Trophoblast cell (in vitro differentiated cells and primary cell): ENCODE data around the gene LRRC71.

Source experiments
- DNase-seq, 2 donors: peaks; one replicate each; pipeline ENCODE4 v3.0.0-alpha.2; 2016
- H2AFZ ChIP-seq: 2 replicates; pipeline ENCODE4 v1.6.1; 2013; ENCODE audit warnings: low read length, moderate library complexity, mild to moderate bottlenecking; ENCODE audit not compliant: insufficient read depth, poor library complexity
- H2AK5ac ChIP-seq: 2 replicates; pipeline ENCODE4 v1.6.1; 2013; ENCODE audit warnings: mild to moderate bottlenecking, low read length
- H2BK120ac ChIP-seq: 2 replicates; pipeline ENCODE4 v1.6.1; 2013; ENCODE audit warnings: low read length, mild to moderate bottlenecking, moderate library complexity; ENCODE audit not compliant: insufficient read depth, poor library complexity
- H2BK12ac ChIP-seq: 2 replicates; pipeline ENCODE4 v1.6.1; 2013; ENCODE audit warnings: mild to moderate bottlenecking, low read length, moderate library complexity
- H2BK5ac ChIP-seq: 2 replicates; pipeline ENCODE4 v1.6.1; 2013; ENCODE audit warnings: low read length, low read depth, moderate library complexity, mild to moderate bottlenecking; ENCODE audit not compliant: poor library complexity
- H3K14ac ChIP-seq: 2 replicates; pipeline ENCODE4 v1.6.1; 2013; ENCODE audit warnings: mild to moderate bottlenecking, low read length
- H3K18ac ChIP-seq: 2 replicates; pipeline ENCODE4 v1.6.1; 2013; ENCODE audit warnings: mild to moderate bottlenecking, low read length
- H3K23ac ChIP-seq: 2 replicates; pipeline ENCODE4 v1.6.1; 2013; ENCODE audit warnings: low read length
- H3K27ac ChIP-seq: 2 replicates; pipeline ENCODE4 v1.5.1; 2013; ENCODE audit warnings: low read depth, mild to moderate bottlenecking, inconsistent platforms, low read length, moderate library complexity
- H3K27me3 ChIP-seq: 2 replicates; pipeline ENCODE4 v1.6.1; 2013; ENCODE audit warnings: inconsistent platforms, mild to moderate bottlenecking, low read length, moderate library complexity; ENCODE audit not compliant: insufficient read depth
- H3K36me3 ChIP-seq, 2 experiments: 1 replicate in 1 of 2; 2 replicates in 1 of 2; pipeline ENCODE4 v1.6.1; 2013; ENCODE audit warnings: low read length in 2 of 2, mild to moderate bottlenecking in 2 of 2, moderate library complexity in 1 of 2; ENCODE audit not compliant: insufficient read depth in 2 of 2, control insufficient read depth in 1 of 2
- H3K4ac ChIP-seq: 2 replicates; pipeline ENCODE4 v1.6.1; 2013; ENCODE audit warnings: low read depth, mild to moderate bottlenecking, low read length, moderate library complexity
- H3K4me1 ChIP-seq, 2 experiments: 1 replicate in 1 of 2; 2 replicates in 1 of 2; pipeline ENCODE4 v1.6.1; 2013; ENCODE audit warnings: low read length in 2 of 2, mild to moderate bottlenecking in 2 of 2, moderate library complexity in 1 of 2; ENCODE audit not compliant: insufficient read depth in 2 of 2, control insufficient read depth in 1 of 2
- H3K4me2 ChIP-seq: 2 replicates; pipeline ENCODE4 v1.6.1; 2013; ENCODE audit warnings: inconsistent platforms, mild to moderate bottlenecking, low read length, moderate library complexity
- H3K4me3 ChIP-seq: 2 replicates; pipeline ENCODE4 v1.5.1; 2013; ENCODE audit warnings: mild to moderate bottlenecking, low read depth, low read length, inconsistent platforms
- H3K79me1 ChIP-seq: one replicate; pipeline ENCODE4 v1.6.1; 2013; ENCODE audit warnings: low read length
- H3K79me2 ChIP-seq: 2 replicates; pipeline ENCODE4 v1.6.1; 2013; ENCODE audit warnings: low read length, mild to moderate bottlenecking; ENCODE audit not compliant: control insufficient read depth, insufficient read depth, poor library complexity
- H3K9ac ChIP-seq: 2 replicates; pipeline ENCODE4 v1.6.1; 2013; ENCODE audit warnings: mild to moderate bottlenecking, low read length
- H3K9me3 ChIP-seq: 2 replicates; pipeline ENCODE4 v1.6.1; 2013; ENCODE audit warnings: low read depth, mild to moderate bottlenecking, control low read depth, inconsistent platforms, low read length; ENCODE audit not compliant: insufficient read depth
- H4K12ac ChIP-seq: 2 replicates; pipeline ENCODE4 v1.6.1; 2013; ENCODE audit warnings: low read depth, mild to moderate bottlenecking, low read length, moderate library complexity
- H4K8ac ChIP-seq: 2 replicates; pipeline ENCODE4 v1.6.1; 2013; ENCODE audit warnings: low read depth, mild to moderate bottlenecking, low read length, moderate library complexity
- H4K91ac ChIP-seq: one replicate; pipeline ENCODE4 v1.6.1; 2013; ENCODE audit warnings: low read depth, mild to moderate bottlenecking, low read length, moderate library complexity
- WGBS: extraction: QIAGEN DNeasy Blood & Tissue Kit; methylation state at CpG from one replicate; pipeline ENCODE4 v1.1.7; 2013; ENCODE audit warnings: missing lambda C conversion rate; ENCODE audit not compliant: insufficient read length, insufficient coverage; ENCODE audit errors: extremely low coverage; 5-methylcytosine and 5-hydroxymethylcytosine counted together

LRRC71 gene

GRCh38 chr1:156875341-156875615 is 45.2 kb upstream of the LRRC71 start:
- Histone ChIP-seq H2AK5ac (no peak overlapping the region), H3K4me3 (no peak overlapping the region), H3K18ac (no peak overlapping the region), H3K27me3 (no peaks in the 10 kb centered on the region), H3K4me2 (no peak overlapping the region), H3K14ac (no peak overlapping the region), H2BK120ac (no peak overlapping the region), H3K23ac (no peak overlapping the region), H2AFZ (no peak overlapping the region), H4K8ac (no peak overlapping the region), H2BK12ac (no peak overlapping the region), H2BK5ac (no peak overlapping the region), H4K91ac (no peak overlapping the region), H3K9me3 (no peaks in the 10 kb centered on the region), H3K79me2 (no peaks in the 10 kb centered on the region), H3K9ac (no peak overlapping the region), H3K27ac (no peak overlapping the region), H3K79me1 (no peaks in the 10 kb centered on the region), H3K4ac (no peak overlapping the region), H3K36me3 (no peaks in the 10 kb centered on the region), H3K4me1 (no peaks in the 10 kb centered on the region), H4K12ac (no peak overlapping the region)
- no CpG with 5 or more reads among the region's 5 CpGs for WGBS
- DNase-seq, result no peak

GRCh38 chr1:156876281-156876680 is 44.2 kb upstream of the LRRC71 start:
- H4K8ac ChIP-seq, result no peak overlapping the region
- no peaks in the 10 kb centered on the region for H3K79me1 ChIP-seq

GRCh38 chr1:156877433-156878170 is 42.8 kb upstream of the LRRC71 start:
- Histone ChIP-seq H3K4ac (no peak overlapping the region), H3K18ac (no peak overlapping the region), H4K12ac (no peak overlapping the region), H4K91ac (no peak overlapping the region), H2AK5ac (no peak overlapping the region), H4K8ac (no peak overlapping the region), H2BK12ac (no peak overlapping the region), H2AFZ (no peak overlapping the region), H3K4me2 (no peak overlapping the region), H3K9ac (no peak overlapping the region), H3K79me2 (no peaks in the 10 kb centered on the region), H3K4me1 (peaks cover 2 to 5% of the 10 kb centered on the region in 2 experiments), H3K36me3 (no peaks in the 10 kb centered on the region), H3K79me1 (no peaks in the 10 kb centered on the region), H3K4me3 (no peak overlapping the region), H2BK120ac (no peak overlapping the region), H3K14ac (no peak overlapping the region), H3K27ac (no peak overlapping the region), H2BK5ac (no peak overlapping the region), H3K23ac (no peak overlapping the region), H3K27me3 (no peaks in the 10 kb centered on the region), H3K9me3 (peaks cover 1% of the 10 kb centered on the region)
- no CpG with 5 or more reads among the region's 5 CpGs for WGBS
- DNase-seq, result no peak

More at GRCh38 chr1:156876281-156876680, 44.2 kb upstream of the LRRC71 start:
- Histone ChIP-seq H3K9ac (no peak overlapping the region), H3K4me1 (no peaks in the 10 kb centered on the region), H2AFZ (no peak overlapping the region), H2BK12ac (no peak overlapping the region), H3K4ac (no peak overlapping the region), H3K14ac (no peak overlapping the region), H3K4me2 (no peak overlapping the region), H4K91ac (no peak overlapping the region), H2AK5ac (no peak overlapping the region), H2BK120ac (no peak overlapping the region), H2BK5ac (no peak overlapping the region), H3K27ac (no peak overlapping the region), H3K36me3 (no peaks in the 10 kb centered on the region), H3K4me3 (no peak overlapping the region), H3K79me2 (no peaks in the 10 kb centered on the region), H3K9me3 (no peaks in the 10 kb centered on the region), H3K27me3 (no peaks in the 10 kb centered on the region), H3K23ac (no peak overlapping the region), H4K12ac (no peak overlapping the region), H3K18ac (no peak overlapping the region)
- DNase-seq, result no peak
- no CpG with 5 or more reads among the region's 21 CpGs for WGBS

- Histone ChIP-seq H3K23ac (no peak overlapping the region), H4K8ac (no peak overlapping the region), H3K4ac (no peak overlapping the region), H2BK120ac (no peak overlapping the region), H3K14ac (no peak overlapping the region), H4K12ac (no peak overlapping the region), H2BK12ac (no peak overlapping the region), H3K79me2 (no peaks in the 10 kb centered on the region), H3K27ac (no peak overlapping the region), H3K4me3 (no peak overlapping the region), H3K79me1 (no peaks in the 10 kb centered on the region), H3K4me1 (peaks cover 4 to 8% of the 10 kb centered on the region in 2 experiments), H3K18ac (no peak overlapping the region), H3K4me2 (no peak overlapping the region), H3K9ac (no peak overlapping the region), H3K27me3 (no peaks in the 10 kb centered on the region), H3K36me3 (no peaks in the 10 kb centered on the region), H2AFZ (no peak overlapping the region), H2AK5ac (no peak overlapping the region), H4K91ac (no peak overlapping the region), H2BK5ac (no peak overlapping the region), H3K9me3 (peaks cover 4% of the 10 kb centered on the region)
- no peak for DNase-seq
- no CpG with 5 or more reads among the region's 21 CpGs for WGBS
Measured at GRCh38 chr1:156879876-156880275, 40.6 kb upstream of the LRRC71 start.
